ENCODE data around the gene CTIF.

The CTIF gene

GRCh38 chr18:48623468-48624235 is 84.8 kb downstream of the CTIF start:
- no peak for DNase-seq

- DNase-seq = no peak
Measured at GRCh38 chr18:48624856-48625255, 86.0 kb downstream of the CTIF start.

DNA sequence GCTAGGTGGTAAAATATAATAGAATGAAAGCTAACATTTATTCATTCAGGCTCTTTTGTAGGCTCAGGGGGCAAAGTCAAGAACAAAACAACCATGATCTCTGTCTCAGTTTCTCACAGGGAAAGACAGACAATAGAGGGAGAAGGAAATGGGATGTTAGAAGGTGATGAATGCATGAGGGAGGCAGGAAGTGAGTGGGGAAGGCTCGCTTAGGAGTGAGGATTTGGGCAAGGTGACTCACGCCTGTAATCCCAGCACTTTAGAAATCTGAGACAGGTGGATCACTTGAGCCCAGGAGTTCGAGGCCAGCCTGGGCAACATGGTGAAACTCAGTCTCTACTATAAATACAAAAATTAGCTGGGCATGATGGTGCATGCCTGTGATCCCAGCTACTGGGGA is 88.4 kb downstream of the CTIF start:
- DNase-seq = no peak

DNA sequence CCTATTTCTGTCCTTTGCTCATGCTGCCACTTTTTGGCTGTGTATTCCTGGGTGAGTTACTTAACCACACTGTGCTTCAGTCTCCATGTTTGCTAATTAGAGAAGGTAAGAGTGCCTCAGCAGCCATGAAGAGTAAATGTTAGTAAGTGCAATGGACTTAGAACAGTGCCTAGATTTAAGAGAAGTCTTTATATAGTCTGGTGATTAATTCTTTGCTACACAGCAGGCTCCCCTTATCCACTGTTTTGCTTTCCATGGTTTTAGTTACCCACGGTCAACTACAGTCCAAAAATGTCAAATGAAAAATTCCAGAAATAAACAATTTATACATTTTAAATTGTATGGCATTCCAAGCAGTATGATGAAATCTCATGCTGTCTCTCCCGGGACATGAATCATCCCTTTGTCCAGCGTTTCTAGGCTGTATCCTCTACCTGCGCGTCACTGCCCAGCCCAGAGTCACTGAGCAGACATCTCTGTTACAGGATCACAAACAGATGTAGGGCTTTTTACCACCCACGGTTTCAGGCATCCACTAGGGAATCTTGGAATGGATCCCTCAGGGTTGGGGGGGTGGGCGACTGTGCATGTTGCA is 91.0 kb downstream of the CTIF start:
- no peak for DNase-seq

DNA sequence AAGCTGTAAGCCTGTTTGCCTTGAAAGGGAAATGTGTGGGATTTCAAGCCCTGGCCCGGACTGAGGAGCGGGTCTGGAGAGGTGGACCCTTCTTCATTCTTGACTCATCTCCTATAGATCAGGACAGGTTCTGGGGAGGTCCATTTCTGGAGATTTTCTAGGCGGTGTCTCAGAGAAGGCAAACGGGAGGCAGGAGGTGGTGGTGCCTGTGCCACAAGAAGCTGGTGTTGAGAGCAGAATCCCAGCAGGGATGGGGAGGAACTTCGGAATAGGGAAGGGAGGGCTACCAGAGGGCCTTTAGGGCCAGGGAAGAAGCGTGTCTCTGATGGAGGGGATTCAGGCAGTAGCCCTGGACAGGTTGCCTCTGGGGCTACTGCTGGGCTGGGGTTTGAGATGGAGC is 93.0 kb downstream of the CTIF start:
- DNase-seq = no peak

DNA sequence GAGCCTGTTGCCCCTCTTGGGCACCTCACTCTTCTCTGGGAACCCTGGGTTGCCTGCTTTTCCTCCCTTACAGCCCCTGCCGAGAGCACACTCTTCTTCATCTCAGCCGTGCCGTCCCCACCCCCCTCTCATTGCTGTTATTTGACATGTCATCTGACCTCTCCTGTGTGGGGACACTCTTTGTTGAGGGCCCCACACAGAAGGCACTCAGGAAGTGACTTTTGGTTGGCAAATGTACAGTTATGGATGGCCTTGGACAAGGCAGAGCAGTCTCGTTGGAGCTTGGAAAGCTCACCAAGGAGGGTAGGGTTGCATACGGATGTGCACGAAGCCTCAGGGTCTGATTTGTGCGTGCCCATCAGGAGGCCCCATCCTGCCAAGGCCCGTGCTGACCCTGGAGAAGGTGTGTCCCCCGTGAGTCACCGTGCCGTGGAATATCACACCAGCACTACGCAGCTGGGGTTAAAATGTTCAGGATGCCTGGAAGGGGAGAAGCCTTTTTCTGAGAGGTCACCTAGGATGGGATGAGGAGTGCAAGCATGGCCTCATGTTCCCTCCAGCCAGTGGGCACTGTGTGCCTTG is 93.9 kb downstream of the CTIF start:
- DNase-seq = no peak

- DNase-seq = no peak
Measured at GRCh38 chr18:48634491-48634890, 95.7 kb downstream of the CTIF start.

DNA sequence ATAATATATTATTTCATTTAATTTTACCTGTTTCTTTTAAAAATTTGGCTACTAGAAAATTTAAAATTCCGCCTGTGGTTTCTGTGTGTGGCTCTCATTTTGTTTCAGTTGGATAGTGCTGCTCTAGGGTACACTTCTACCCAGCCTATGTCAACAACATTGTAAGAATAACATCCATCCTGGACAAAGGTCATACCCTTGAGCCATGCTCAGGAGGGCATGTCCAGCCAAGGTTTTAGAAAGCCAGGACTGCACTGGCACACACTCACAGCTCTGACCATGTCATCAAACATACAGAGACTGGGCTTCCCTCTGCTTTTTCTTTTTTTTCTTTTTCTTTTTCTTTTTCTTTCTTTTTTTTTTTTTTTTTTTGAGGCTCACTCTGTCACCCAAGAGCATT is 96.1 kb downstream of the CTIF start:
- DNase-seq = no peak

DNA sequence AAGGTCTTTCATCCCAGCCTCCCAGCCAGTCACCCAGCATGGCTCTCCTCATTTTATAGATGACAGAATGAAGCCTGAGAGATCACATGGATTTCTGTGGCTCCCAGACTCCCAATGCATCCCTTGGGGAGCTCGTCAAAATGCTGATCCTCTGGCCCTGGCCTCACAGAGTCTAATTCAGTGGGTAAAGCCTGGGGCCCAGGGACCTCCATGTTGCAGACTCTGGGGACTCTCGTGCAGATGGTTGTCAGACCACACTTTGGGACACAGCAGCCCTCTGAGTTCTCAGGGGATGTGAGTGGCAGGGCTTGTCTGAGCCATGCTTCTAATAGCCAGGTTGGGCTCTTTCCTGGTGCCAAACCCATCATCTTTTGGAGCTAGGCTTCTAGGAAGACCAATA is 97.0 kb downstream of the CTIF start:
- DNase-seq = no peak

- DNase-seq = no peak
Measured at GRCh38 chr18:48636436-48636835, 97.6 kb downstream of the CTIF start.

GRCh38 chr18:48637081-48637990 is 98.5 kb downstream of the CTIF start:
- DNase-seq = no peak

- no peak for DNase-seq
Measured at GRCh38 chr18:48638451-48638850, 99.6 kb downstream of the CTIF start.

GRCh38 chr18:48638896-48639771 is 100.3 kb downstream of the CTIF start:
- DNase-seq = no peak

GRCh38 chr18:48639772-48640432 is 101.1 kb downstream of the CTIF start:
- no peak for DNase-seq

GRCh38 chr18:48640566-48641270 is 101.9 kb downstream of the CTIF start:
- no peak for DNase-seq

DNA sequence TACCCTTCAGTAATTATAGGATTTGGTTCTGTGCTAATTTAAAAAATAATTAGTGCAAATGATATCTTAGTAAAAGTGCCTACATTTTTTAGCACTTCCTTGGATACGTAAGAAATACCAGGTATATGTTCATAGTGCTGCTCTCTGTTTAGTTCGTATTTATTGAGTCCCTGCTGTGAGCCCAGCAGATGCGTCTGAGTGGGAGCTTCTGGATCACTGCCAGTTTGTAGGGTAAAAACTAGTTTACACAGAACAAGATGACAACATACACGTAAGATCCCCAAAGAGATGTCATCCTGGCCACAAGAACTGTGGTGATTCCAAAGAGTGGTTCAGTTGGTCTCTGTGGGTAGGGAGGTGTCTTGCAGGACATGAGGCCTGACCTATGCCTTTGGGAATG is 103.2 kb downstream of the CTIF start:
- DNase-seq = no peak

DNA sequence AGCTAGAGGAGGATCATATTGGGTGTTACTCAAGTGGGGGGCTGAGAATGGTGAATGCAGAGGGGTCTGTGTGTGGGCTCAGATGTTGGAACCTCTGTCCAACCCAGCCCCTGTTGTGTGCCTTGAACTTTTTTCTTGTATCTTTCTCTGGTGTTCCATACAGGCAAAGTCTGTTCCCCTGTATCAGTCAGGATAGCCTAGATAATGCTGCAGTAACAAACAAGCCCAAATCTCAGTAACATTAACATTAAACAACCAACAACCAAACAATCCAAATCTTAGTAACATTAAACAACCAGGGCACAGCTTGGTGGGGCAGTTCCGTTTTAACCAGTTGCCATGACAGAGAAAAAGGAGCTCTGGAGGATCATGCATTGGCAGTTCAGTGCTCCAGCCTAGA is 103.7 kb downstream of the CTIF start:
- no peak for DNase-seq

DNA sequence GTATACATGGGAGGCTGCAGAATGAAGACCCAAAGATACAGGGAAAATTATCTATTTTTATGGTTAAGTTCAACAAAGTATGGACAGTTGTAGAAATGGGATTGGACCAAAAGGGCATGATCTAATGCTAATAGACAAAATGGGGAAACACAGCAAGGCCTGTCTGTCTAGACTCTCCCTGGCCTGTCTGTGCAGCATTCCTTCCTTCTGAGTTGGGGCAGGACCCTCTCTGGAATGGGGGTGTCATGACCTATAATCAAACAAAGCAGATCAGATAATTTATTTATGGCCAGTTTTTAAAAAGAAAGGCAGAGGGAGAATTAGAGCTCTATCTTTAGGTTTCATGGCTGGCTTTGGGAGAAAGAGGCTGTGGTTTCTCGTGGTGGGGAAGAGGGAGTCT is 104.4 kb downstream of the CTIF start:
- no peak for DNase-seq

DNA sequence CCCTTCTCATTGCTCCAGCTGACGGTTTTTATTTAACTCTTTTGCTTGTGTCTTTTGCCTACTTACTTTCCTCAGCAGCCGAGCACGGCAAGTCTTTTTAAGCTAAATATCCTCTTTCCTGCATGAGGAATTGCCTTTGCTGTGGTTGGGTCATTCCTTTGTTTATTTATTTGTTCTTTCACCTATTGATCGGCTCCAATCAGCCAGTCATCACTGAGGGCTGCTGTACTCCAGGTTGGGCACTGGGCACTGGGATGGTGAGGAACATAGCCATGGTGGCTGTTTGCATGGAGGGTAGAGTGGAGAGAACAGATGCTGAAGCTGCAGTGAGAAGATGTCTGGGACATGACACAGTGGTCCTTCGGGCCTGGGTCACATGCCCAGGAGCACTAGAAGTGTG is 105.2 kb downstream of the CTIF start:
- DNase-seq = no peak

GRCh38 chr18:48645427-48646002 is 106.7 kb downstream of the CTIF start:
- no peak for DNase-seq

- DNase-seq = no peak
Measured at GRCh38 chr18:48646976-48647375, 108.1 kb downstream of the CTIF start.
